Cardiac muscle cell (in vitro differentiated cells and primary cell): ENCODE data around the gene KANSL1. TPM values are rescaled to one million over a fixed set of nuclear protein-coding genes. Genes with fewer than 3 reads are reported as not detected.

ENCODE experiments used
- DNase-seq, 2 donors: peaks; one replicate each; pipeline versions ENCODE4 v3.0.0 to v3.0.0-alpha.2; 2010 to 2017; ENCODE audit warnings: low read depth in 1 of 2, low spot score in 1 of 2
- H3K27ac ChIP-seq: fragments of 200-600 bp; sonication (generic); 2 replicates; pipeline ENCODE4 v1.5.1; 2016
- H3K27me3 ChIP-seq: fragments of 200-600 bp; sonication (generic); 2 replicates; pipeline ENCODE4 v1.6.0; 2016; ENCODE audit warnings: control low read depth
- H3K36me3 ChIP-seq: fragments of 200-600 bp; sonication (generic); 2 replicates; pipeline ENCODE4 v1.5.1; 2016; ENCODE audit warnings: control low read depth
- H3K4me1 ChIP-seq: fragments of 200-600 bp; sonication (generic); 2 replicates; pipeline ENCODE4 v1.8.1; 2017; ENCODE audit warnings: low read depth, mild to moderate bottlenecking, mixed run types
- H3K4me3 ChIP-seq: fragments of 200-600 bp; sonication (generic); 2 replicates; pipeline ENCODE4 v1.5.1; 2016; ENCODE audit warnings: mild to moderate bottlenecking
- H3K9me3 ChIP-seq: fragments of 200-600 bp; sonication (generic); 2 replicates; pipeline ENCODE4 v1.5.1; 2017; ENCODE audit warnings: low read depth, mild to moderate bottlenecking, control low read depth
- polyA plus RNA-seq: library from polyadenylated mRNA; unstranded; fragments of >200 nt; fragmentation: Nextera tagmentation; extraction: Ambion mirVana; gene quantifications from 2 replicates; pipeline ENCODE4 v1.2.1, GENCODE V29; 2016
- total RNA-seq: library from RNA; depleted of rRNA; stranded (reverse); fragments of >200 nt; gene quantifications from 2 replicates; pipeline ENCODE4 v1.2.3, GENCODE V29; 2016
- TF ChIP-seq, protein P1 (sequence below): IDR thresholded peaks from 2 replicates; pipeline ENCODE4 v1.5.1; 2012; ENCODE audit warnings: low read depth, mild to moderate bottlenecking, low read length

Gene KANSL1
- total and polyA plus RNA-seq, 2 experiments from 2014 or later = 52.6 to 109 TPM

GRCh38 chr17:46208997-46209396 is 15.8 kb upstream of the KANSL1 start:
- no peaks in the 10 kb centered on the region for H3K27me3 ChIP-seq
- no peak for DNase-seq
- peaks cover 17% of the 10 kb centered on the region for H3K4me1 ChIP-seq
- TF ChIP-seq, protein P1, sequence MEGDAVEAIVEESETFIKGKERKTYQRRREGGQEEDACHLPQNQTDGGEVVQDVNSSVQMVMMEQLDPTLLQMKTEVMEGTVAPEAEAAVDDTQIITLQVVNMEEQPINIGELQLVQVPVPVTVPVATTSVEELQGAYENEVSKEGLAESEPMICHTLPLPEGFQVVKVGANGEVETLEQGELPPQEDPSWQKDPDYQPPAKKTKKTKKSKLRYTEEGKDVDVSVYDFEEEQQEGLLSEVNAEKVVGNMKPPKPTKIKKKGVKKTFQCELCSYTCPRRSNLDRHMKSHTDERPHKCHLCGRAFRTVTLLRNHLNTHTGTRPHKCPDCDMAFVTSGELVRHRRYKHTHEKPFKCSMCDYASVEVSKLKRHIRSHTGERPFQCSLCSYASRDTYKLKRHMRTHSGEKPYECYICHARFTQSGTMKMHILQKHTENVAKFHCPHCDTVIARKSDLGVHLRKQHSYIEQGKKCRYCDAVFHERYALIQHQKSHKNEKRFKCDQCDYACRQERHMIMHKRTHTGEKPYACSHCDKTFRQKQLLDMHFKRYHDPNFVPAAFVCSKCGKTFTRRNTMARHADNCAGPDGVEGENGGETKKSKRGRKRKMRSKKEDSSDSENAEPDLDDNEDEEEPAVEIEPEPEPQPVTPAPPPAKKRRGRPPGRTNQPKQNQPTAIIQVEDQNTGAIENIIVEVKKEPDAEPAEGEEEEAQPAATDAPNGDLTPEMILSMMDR = no peak
- no peak overlapping the region for H3K27ac ChIP-seq
- no peak overlapping the region for H3K4me3 ChIP-seq
- peaks cover 6% of the 10 kb centered on the region for H3K36me3 ChIP-seq
- H3K9me3 ChIP-seq = no peaks in the 10 kb centered on the region

- no peaks in the 10 kb centered on the region for H3K9me3 ChIP-seq
- no peak overlapping the region for H3K27ac ChIP-seq
- TF ChIP-seq, protein P1 = no peak
- H3K4me3 ChIP-seq = no peak overlapping the region
- H3K4me1 ChIP-seq = peaks cover 7% of the 10 kb centered on the region
- no peaks in the 10 kb centered on the region for H3K36me3 ChIP-seq
- no peak for DNase-seq
- no peaks in the 10 kb centered on the region for H3K27me3 ChIP-seq
These were observed 12.7 kb upstream of the KANSL1 start for GRCh38 chr17:46205975-46206374.

DNA sequence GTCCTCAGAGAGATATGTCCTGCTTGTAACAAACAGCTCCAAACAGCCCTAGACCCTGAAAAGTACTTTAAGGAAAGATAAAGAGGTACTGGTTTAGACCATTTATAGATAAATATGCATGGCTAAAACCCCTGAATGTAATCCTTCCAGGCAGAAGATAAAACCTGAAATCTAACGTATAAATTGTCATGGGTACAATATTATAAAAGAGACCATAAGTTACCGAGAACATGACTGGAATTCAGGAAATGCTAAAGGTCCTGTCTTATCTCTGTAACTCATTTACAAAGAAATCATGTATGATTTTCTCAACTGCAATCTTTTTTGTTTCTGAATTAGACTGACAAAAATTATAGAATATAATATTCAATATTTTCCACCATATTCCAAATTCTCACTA is 9.2 kb upstream of the KANSL1 start:
- Histone ChIP-seq H3K4me1 (peaks cover 10% of the 10 kb centered on the region), H3K4me3 (no peak overlapping the region), H3K9me3 (no peaks in the 10 kb centered on the region), H3K36me3 (no peaks in the 10 kb centered on the region), H3K27me3 (no peaks in the 10 kb centered on the region), H3K27ac (peak overlapping the region; percentile 16)
- no peak for DNase-seq
- TF ChIP-seq, protein P1 = no peak

- Histone ChIP-seq H3K36me3 (no peaks in the 10 kb centered on the region), H3K27me3 (no peaks in the 10 kb centered on the region), H3K4me1 (peaks cover 10% of the 10 kb centered on the region), H3K27ac (no peak overlapping the region), H3K9me3 (no peaks in the 10 kb centered on the region), H3K4me3 (no peak overlapping the region)
- DNase-seq = no peak
- TF ChIP-seq, protein P1 = no peak
These were observed 8.3 kb upstream of the KANSL1 start for GRCh38 chr17:46201491-46201890.

DNA sequence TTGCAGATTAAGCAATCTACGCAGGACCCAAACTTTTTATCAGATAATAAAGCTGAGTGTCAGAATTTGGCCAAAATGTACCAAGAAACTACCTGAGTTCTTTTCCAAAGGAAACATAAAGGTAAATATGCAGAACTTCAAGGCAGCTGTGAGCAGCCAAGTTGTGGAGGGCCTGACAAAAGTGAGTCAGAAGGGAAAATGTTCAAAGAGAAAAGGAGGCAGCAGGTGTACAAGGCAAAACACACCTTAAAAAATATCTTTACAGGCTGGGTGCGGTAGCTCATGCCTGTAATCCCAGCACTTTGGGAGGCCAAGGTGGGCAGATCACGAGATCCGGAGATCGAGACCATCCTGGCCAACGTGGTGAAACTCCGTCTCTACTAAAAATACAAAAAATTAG is 7.0 kb upstream of the KANSL1 start:
- H3K4me3 ChIP-seq = no peak overlapping the region
- H3K4me1 ChIP-seq = peaks cover 12% of the 10 kb centered on the region
- DNase-seq = no peak
- no peaks in the 10 kb centered on the region for H3K9me3 ChIP-seq
- TF ChIP-seq, protein P1 = no peak
- H3K27ac ChIP-seq = peak overlapping the region; percentile 53
- no peaks in the 10 kb centered on the region for H3K36me3 ChIP-seq
- no peaks in the 10 kb centered on the region for H3K27me3 ChIP-seq

- peak in 1 of 2 donors; percentile 32 for DNase-seq
- Histone ChIP-seq H3K4me1 (peaks cover 20% of the 10 kb centered on the region), H3K9me3 (no peaks in the 10 kb centered on the region), H3K27ac (peak overlapping the region; percentile 53), H3K27me3 (no peaks in the 10 kb centered on the region), H3K4me3 (no peak overlapping the region), H3K36me3 (no peaks in the 10 kb centered on the region)
- TF ChIP-seq, protein P1 = no peak
These were observed 6.2 kb upstream of the KANSL1 start for GRCh38 chr17:46199379-46199778.
